A549 (cell line): ENCODE measurements around the gene RRM1. TPM values are rescaled to one million over a fixed set of nuclear protein-coding genes. Genes with fewer than 3 reads are reported as not detected.

ENCODE experiments used
- ATAC-seq, 2 experiments: fragments of 200-7000 bp in 1 of 2; fragments of >200 bp in 1 of 2; cut with Nextera tagmentation in 1 of 2; cut with Tn5 transposase in 1 of 2; 3 replicates each; pipeline versions ENCODE4 v1.8.0 to v1.9.1; 2018 to 2020; ENCODE audit warnings: mild to moderate bottlenecking in 1 of 2, moderate library complexity in 1 of 2
- CTCF ChIA-PET: fragments of 300-600 bp; sonication (Branson Sonifier 250); formaldehyde crosslinking; extraction: SDS; loops from one replicate; lab custom pipeline; 2021; ENCODE audit warnings: antibody characterized with exemption, inconsistent platforms; lab: Yijun Ruan, JAX
- POLR2A ChIA-PET: fragments of 350-600 bp; formaldehyde crosslinking; extraction: SDS; loops from one replicate; lab custom pipeline; 2021; ENCODE audit warnings: antibody characterized with exemption, inconsistent platforms; lab: Yijun Ruan, JAX
- DNase-seq, 2 experiments: peaks; one replicate each; pipeline versions ENCODE4 v3.0.0 to v3.0.0-alpha.2; 2011 to 2016; ENCODE audit warnings: low read depth in 1 of 2, low spot score in 1 of 2
- FAIRE-seq: peaks from 2 replicates; lab custom pipeline; 2011; peaks lifted over from hg19 to GRCh38; lab: Jason Lieb, UNC
- H3K27ac ChIP-seq, 2 experiments: fragments of >200 bp; sonication (Bioruptor Twin); formaldehyde crosslinking; 3 replicates each; pipeline ENCODE4 v1.5.1; 2016 to 2017
- H3K4me1 ChIP-seq: fragments of >200 bp; sonication (Bioruptor Twin); formaldehyde crosslinking; 3 replicates; pipeline ENCODE4 v1.6.1; 2016
- H3K4me2 ChIP-seq: fragments of >200 bp; sonication (Bioruptor Twin); formaldehyde crosslinking; 3 replicates; pipeline ENCODE4 v1.6.1; 2016
- H3K4me3 ChIP-seq: fragments of >200 bp; sonication (Bioruptor Twin); formaldehyde crosslinking; 3 replicates; pipeline ENCODE4 v1.5.1; 2016
- H3K9me3 ChIP-seq: fragments of >200 bp; sonication (Bioruptor Twin); formaldehyde crosslinking; 3 replicates; pipeline ENCODE4 v1.6.1; 2016
- BHLHE40 ChIP-seq: IDR thresholded peaks from 2 replicates; pipeline ENCODE4 v1.6.1; 2012; ENCODE audit warnings: low read depth, low read length, inconsistent platforms
- CHD2 ChIP-seq: fragments of 150-350 bp; IDR thresholded peaks from 2 replicates; pipeline ENCODE4 v1.6.1; 2014; ENCODE audit warnings: low read length; ENCODE audit not compliant: partially characterized antibody
- CHD4 ChIP-seq: fragments of 200-600 bp; sonication (generic); IDR thresholded peaks from 2 replicates; pipeline ENCODE4 v1.6.1; 2016; ENCODE audit warnings: antibody characterized with exemption, mild to moderate bottlenecking, borderline replicate concordance
- EHF ChIP-seq: fragments of 250-450 bp; sonication (Bioruptor Pico); IDR thresholded peaks from 2 replicates; pipeline ENCODE4 v1.5.0; 2020; ENCODE audit warnings: mild to moderate bottlenecking
- ESRRA ChIP-seq: fragments of 150-350 bp; IDR thresholded peaks from 2 replicates; pipeline ENCODE4 v1.6.1; 2014; ENCODE audit warnings: mild to moderate bottlenecking, low read length, borderline replicate concordance
- GATA3 ChIP-seq: IDR thresholded peaks from 2 replicates; pipeline ENCODE4 v1.6.1; 2012; ENCODE audit warnings: borderline replicate concordance
- HDAC2 ChIP-seq: fragments of 200-600 bp; sonication (generic); IDR thresholded peaks from 2 replicates; pipeline ENCODE4 v1.6.1; 2016
- HOXA7 ChIP-seq: fragments of 250-450 bp; sonication (Bioruptor Pico); IDR thresholded peaks from 2 replicates; pipeline ENCODE4 v1.5.0; 2020; ENCODE audit warnings: mild to moderate bottlenecking, moderate library complexity
- HOXB13 ChIP-seq: fragments of 250-450 bp; sonication (Bioruptor Pico); IDR thresholded peaks from 2 replicates; pipeline ENCODE4 v1.5.0; 2020; ENCODE audit warnings: low read depth, mild to moderate bottlenecking, moderate library complexity
- HOXB5 ChIP-seq: fragments of 250-450 bp; sonication (Bioruptor Pico); IDR thresholded peaks from 2 replicates; pipeline ENCODE4 v1.5.0; 2020; ENCODE audit warnings: mild to moderate bottlenecking, moderate library complexity
- KDM1A ChIP-seq: fragments of 200-600 bp; sonication (generic); IDR thresholded peaks from 2 replicates; pipeline ENCODE4 v1.6.1; 2016; ENCODE audit warnings: low read depth, mild to moderate bottlenecking
- KDM5A ChIP-seq: fragments of 200-600 bp; sonication (generic); IDR thresholded peaks from 2 replicates; pipeline ENCODE4 v1.6.1; 2016; ENCODE audit warnings: antibody characterized with exemption, mild to moderate bottlenecking
- MAFK ChIP-seq: fragments of 450-650 bp; IDR thresholded peaks from 2 replicates; pipeline ENCODE4 v1.6.1; 2014; ENCODE audit not compliant: partially characterized antibody
- MAX ChIP-seq: IDR thresholded peaks from 2 replicates; pipeline ENCODE4 v1.6.1; 2012
- MAZ ChIP-seq: fragments of 150-350 bp; IDR thresholded peaks from 2 replicates; pipeline ENCODE4 v1.6.1; 2014; ENCODE audit warnings: antibody characterized with exemption, low read depth, low read length, borderline replicate concordance
- NR3C1 ChIP-seq: fragments of >200 bp; sonication (Bioruptor Twin); formaldehyde crosslinking; IDR thresholded peaks from 3 replicates; pipeline ENCODE4 v1.6.1; 2017
- PHF8 ChIP-seq: fragments of 200-600 bp; sonication (generic); IDR thresholded peaks from 2 replicates; pipeline ENCODE4 v1.6.1; 2016; ENCODE audit warnings: low read depth, mild to moderate bottlenecking, antibody characterized with exemption, moderate library complexity, borderline replicate concordance
- POLR2A ChIP-seq: IDR thresholded peaks from 2 replicates; pipeline ENCODE4 v1.6.1; 2012; ENCODE audit warnings: mild to moderate bottlenecking, low read length
- RCOR1 ChIP-seq: fragments of 150-350 bp; IDR thresholded peaks from 2 replicates; pipeline ENCODE4 v1.6.1; 2014; ENCODE audit warnings: antibody characterized with exemption, low read length, low read depth
- RNF2 ChIP-seq: fragments of 200-600 bp; sonication (generic); IDR thresholded peaks from 2 replicates; pipeline ENCODE4 v1.6.1; 2016; ENCODE audit warnings: low read depth, mild to moderate bottlenecking, antibody characterized with exemption, moderate library complexity, borderline replicate concordance
- SMC3 ChIP-seq: fragments of >200 bp; sonication (Bioruptor Twin); formaldehyde crosslinking; IDR thresholded peaks from 3 replicates; pipeline ENCODE4 v1.6.1; 2018; ENCODE audit warnings: inconsistent platforms
- TP53 ChIP-seq: fragments of 250-450 bp; sonication (Bioruptor Pico); IDR thresholded peaks from 2 replicates; pipeline ENCODE4 v1.5.0; 2021; ENCODE audit warnings: mild to moderate bottlenecking, moderate library complexity
- ZFP36 ChIP-seq: fragments of 450-650 bp; IDR thresholded peaks from 2 replicates; pipeline ENCODE4 v1.6.1; 2014; ENCODE audit warnings: borderline replicate concordance; ENCODE audit not compliant: partially characterized antibody
- ZSCAN20 ChIP-seq: fragments of 250-450 bp; sonication (Bioruptor Pico); IDR thresholded peaks from 2 replicates; pipeline ENCODE4 v1.8.0; 2022; ENCODE audit warnings: mild to moderate bottlenecking, moderate library complexity
- WGBS: methylation state at CpG from one replicate; pipeline ENCODE4 v1.1.6; 2017; ENCODE audit errors: missing lambda C conversion rate; 5-methylcytosine and 5-hydroxymethylcytosine counted together
- polyA plus RNA-seq, 4 experiments: library from polyadenylated mRNA; depleted of rRNA in 3 of 4; stranded (reverse); fragments of >200 nt; fragmentation: RNase III in 1 of 4; extraction: RNeasy Plus Mini Kit Qiagen cat#74134 plus additional on column Dnase treatment in 1 of 4; gene quantifications; 2 replicates in 3 of 4; 3 replicates in 1 of 4; pipeline ENCODE4 v1.2.3, GENCODE V29; 2011 to 2017
- TF ChIP-seq, protein P1 (sequence below): fragments of >200 bp; sonication (Bioruptor Twin); formaldehyde crosslinking; IDR thresholded peaks from 3 replicates; pipeline ENCODE4 v1.6.1; 2016
- TF ChIP-seq, protein P2 (sequence below): fragments of >200 bp; sonication (Bioruptor Twin); formaldehyde crosslinking; IDR thresholded peaks from 2 replicates; pipeline ENCODE4 v1.6.1; 2016
- TF ChIP-seq, protein P3 (sequence below): IDR thresholded peaks from 2 replicates; pipeline ENCODE4 v1.6.1; 2012

Gene RRM1
- polyA plus RNA-seq, 2 of the 4 experiments (the other 2 are of a cell fraction) = 91.4 to 120 TPM

GRCh38 chr11:4085575-4085974 is 9.0 kb upstream of the RRM1 start:
- DNase-seq = no peak
- Histone ChIP-seq H3K4me2 (no peak overlapping the region), H3K4me3 (no peak overlapping the region), H3K27ac (no peak overlapping the region), H3K4me1 (no peaks in the 10 kb centered on the region), H3K9me3 (no peaks in the 10 kb centered on the region)
- FAIRE-seq = no peak
- ATAC-seq = no peak
- ChIA-PET POLR2A (no interaction called here), CTCF (interaction anchor here (1.7 to 7.0 kb wide), 3 partner anchors 14 to 236 kb away, joined by 8 to 102 read pairs (median 19); partner anchors contain the start of gene STIM1)
- TF ChIP-seq MAZ = no peak
- TF ChIP-seq KDM1A = no peak
- no peak for TF ChIP-seq ZFP36
- no peak for TF ChIP-seq BHLHE40
- TF ChIP-seq, protein P1, sequence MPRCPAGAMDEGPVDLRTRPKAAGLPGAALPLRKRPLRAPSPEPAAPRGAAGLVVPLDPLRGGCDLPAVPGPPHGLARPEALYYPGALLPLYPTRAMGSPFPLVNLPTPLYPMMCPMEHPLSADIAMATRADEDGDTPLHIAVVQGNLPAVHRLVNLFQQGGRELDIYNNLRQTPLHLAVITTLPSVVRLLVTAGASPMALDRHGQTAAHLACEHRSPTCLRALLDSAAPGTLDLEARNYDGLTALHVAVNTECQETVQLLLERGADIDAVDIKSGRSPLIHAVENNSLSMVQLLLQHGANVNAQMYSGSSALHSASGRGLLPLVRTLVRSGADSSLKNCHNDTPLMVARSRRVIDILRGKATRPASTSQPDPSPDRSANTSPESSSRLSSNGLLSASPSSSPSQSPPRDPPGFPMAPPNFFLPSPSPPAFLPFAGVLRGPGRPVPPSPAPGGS = no peak
- TF ChIP-seq TP53 (CRISPR knock-in tag) = no peak
- TF ChIP-seq POLR2A = no peak
- TF ChIP-seq RNF2 = no peak
- no peak for TF ChIP-seq SMC3
- no peak for TF ChIP-seq MAFK
- no peak for TF ChIP-seq HOXB5 (CRISPR knock-in tag)
- no peak for TF ChIP-seq ZSCAN20
- TF ChIP-seq, protein P2, sequence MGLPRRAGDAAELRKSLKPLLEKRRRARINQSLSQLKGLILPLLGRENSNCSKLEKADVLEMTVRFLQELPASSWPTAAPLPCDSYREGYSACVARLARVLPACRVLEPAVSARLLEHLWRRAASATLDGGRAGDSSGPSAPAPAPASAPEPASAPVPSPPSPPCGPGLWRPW = no peak

- no peak overlapping the region for H3K4me2 ChIP-seq
- TF ChIP-seq EHF (CRISPR knock-in tag) = no peak
- TF ChIP-seq NR3C1 = no peak
- no peak for TF ChIP-seq HDAC2
- TF ChIP-seq, protein P2 = no peak
- no peak for TF ChIP-seq MAX
- no peak for TF ChIP-seq HOXB13 (CRISPR knock-in tag)
- TF ChIP-seq CHD4 = no peak
- TF ChIP-seq PHF8 = no peak
- TF ChIP-seq, protein P3, sequence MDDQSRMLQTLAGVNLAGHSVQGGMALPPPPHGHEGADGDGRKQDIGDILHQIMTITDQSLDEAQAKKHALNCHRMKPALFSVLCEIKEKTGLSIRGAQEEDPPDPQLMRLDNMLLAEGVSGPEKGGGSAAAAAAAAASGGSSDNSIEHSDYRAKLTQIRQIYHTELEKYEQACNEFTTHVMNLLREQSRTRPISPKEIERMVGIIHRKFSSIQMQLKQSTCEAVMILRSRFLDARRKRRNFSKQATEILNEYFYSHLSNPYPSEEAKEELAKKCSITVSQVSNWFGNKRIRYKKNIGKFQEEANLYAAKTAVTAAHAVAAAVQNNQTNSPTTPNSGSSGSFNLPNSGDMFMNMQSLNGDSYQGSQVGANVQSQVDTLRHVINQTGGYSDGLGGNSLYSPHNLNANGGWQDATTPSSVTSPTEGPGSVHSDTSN = no peak
- TF ChIP-seq CHD2 = no peak
- no peak for TF ChIP-seq KDM5A
- no peak for TF ChIP-seq ESRRA
- TF ChIP-seq HOXB5 (CRISPR knock-in tag) = no peak
- TF ChIP-seq RCOR1 = no peak
- no peak for TF ChIP-seq TP53 (CRISPR knock-in tag)
- TF ChIP-seq GATA3 = no peak
- TF ChIP-seq HOXA7 (CRISPR knock-in tag) = no peak
- POLR2A ChIA-PET = no interaction called here
- no peaks in the 10 kb centered on the region for H3K4me1 ChIP-seq
- H3K4me3 ChIP-seq = no peak overlapping the region
- FAIRE-seq (no peak), ATAC-seq (peak in 1 of 2 experiments; percentile 28; a peak in 1 of 6 replicates), DNase-seq (no peak)
- no peaks in the 10 kb centered on the region for H3K9me3 ChIP-seq
- CTCF ChIA-PET = interaction anchor here (0.7 to 7.0 kb wide), 3 partner anchors 14 to 232 kb away, joined by 3 to 102 read pairs (median 18); partner anchors contain the start of gene STIM1
- no peak overlapping the region for H3K27ac ChIP-seq
- WGBS = 89% methylated on average over 8 of the region's 8 CpGs
These were observed 7.8 kb upstream of the RRM1 start for GRCh38 chr11:4086575-4087353.
